K562 (cell line): ENCODE measurements around the gene TSPYL2.

Experiments
- ELF4 ChIP-seq: fragments of 450-650 bp; formaldehyde crosslinking; IDR thresholded peaks from 2 replicates; pipeline ENCODE4 v1.4.0; 2022; ENCODE audit warnings: missing genetic modification characterization
- ESRRA ChIP-seq: fragments of 450-650 bp; IDR thresholded peaks from 2 replicates; pipeline ENCODE4 v1.6.1; 2014; ENCODE audit warnings: low read depth, mild to moderate bottlenecking, moderate library complexity, borderline replicate concordance
- FOXM1 ChIP-seq, 2 experiments: fragments of 450-650 bp in 1 of 2; sonication (generic) in 1 of 2; formaldehyde crosslinking in 1 of 2; IDR thresholded peaks; 2 replicates each; pipeline versions ENCODE4 v1.6.1 to v1.9.0; 2017 to 2022; ENCODE audit warnings: low read depth in 2 of 2, mild to moderate bottlenecking in 2 of 2, missing genetic modification reagents in 1 of 2, moderate library complexity in 1 of 2
- POLR2AphosphoS5 ChIP-seq: IDR thresholded peaks from 2 replicates; pipeline ENCODE4 v1.6.1; 2011; ENCODE audit warnings: mild to moderate bottlenecking, low read depth, low read length, moderate library complexity; ENCODE audit not compliant: control insufficient read depth, insufficient read depth
- PURB ChIP-seq: sonication (generic); formaldehyde crosslinking; IDR thresholded peaks from 2 replicates; pipeline ENCODE4 v1.9.0; 2021; ENCODE audit warnings: low read depth, mild to moderate bottlenecking, missing genetic modification reagents
- TF ChIP-seq, protein P1 (sequence below): sonication (generic); formaldehyde crosslinking; IDR thresholded peaks from 2 replicates; pipeline ENCODE4 v1.9.0; 2022; ENCODE audit warnings: mild to moderate bottlenecking, missing genetic modification reagents
- TF ChIP-seq, protein P2 (sequence below): sonication (generic); formaldehyde crosslinking; IDR thresholded peaks from 2 replicates; pipeline ENCODE4 v1.8.0; 2022; ENCODE audit warnings: mild to moderate bottlenecking, low read depth, missing genetic modification reagents

DNA sequence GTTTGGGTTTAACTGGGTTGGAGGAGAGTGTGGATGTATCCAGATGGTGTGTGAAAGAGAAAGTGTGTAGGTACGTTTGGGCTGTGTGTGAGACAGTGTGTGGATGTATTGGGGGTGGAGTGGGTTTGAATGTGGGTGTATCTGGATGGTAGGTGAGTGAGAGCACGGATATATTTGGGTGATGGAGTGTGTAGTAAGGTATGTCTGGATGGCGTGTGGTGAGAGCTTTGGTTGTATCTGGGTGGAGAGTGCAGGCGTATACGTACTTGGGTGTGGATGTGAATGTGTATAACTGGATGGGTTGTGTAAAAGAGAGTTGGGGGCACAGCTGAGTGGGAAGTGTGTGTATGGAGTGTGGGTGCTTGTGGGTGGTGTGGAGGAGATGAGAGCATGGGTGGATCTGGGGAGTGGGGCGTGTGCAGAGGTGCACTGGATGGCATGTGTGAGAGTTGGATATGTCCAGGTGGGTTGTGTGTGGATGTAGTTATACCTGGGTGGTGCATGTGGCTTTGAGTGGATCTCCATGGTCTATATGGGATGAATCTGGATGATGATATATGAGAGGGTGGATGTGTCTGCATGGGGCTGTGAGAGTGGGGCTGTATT lies 26.8 kb upstream of the TSPYL2 start:
- TF ChIP-seq POLR2AphosphoS5 (no peak), PURB (CRISPR knock-in tag) (no peak), ESRRA (no peak), FOXM1 (IDR thresholded peaks at IDR 0.05; ENCODE audit: low read depth) (no peak), FOXM1 (CRISPR knock-in tag; IDR thresholded peaks at IDR 0.05; ENCODE audit: low read depth) (no peak), ELF4 (CRISPR knock-in tag) (no peak)
- TF ChIP-seq, protein P1, sequence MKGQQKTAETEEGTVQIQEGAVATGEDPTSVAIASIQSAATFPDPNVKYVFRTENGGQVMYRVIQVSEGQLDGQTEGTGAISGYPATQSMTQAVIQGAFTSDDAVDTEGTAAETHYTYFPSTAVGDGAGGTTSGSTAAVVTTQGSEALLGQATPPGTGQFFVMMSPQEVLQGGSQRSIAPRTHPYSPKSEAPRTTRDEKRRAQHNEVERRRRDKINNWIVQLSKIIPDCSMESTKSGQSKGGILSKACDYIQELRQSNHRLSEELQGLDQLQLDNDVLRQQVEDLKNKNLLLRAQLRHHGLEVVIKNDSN (CRISPR knock-in tag): no peak
- TF ChIP-seq, protein P2, sequence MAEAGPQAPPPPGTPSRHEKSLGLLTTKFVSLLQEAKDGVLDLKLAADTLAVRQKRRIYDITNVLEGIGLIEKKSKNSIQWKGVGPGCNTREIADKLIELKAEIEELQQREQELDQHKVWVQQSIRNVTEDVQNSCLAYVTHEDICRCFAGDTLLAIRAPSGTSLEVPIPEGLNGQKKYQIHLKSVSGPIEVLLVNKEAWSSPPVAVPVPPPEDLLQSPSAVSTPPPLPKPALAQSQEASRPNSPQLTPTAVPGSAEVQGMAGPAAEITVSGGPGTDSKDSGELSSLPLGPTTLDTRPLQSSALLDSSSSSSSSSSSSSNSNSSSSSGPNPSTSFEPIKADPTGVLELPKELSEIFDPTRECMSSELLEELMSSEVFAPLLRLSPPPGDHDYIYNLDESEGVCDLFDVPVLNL (CRISPR knock-in tag): no peak
